Islet of Langerhans (tissue), 1 donor: Measurements from ENCODE around the gene PRKCD.

Source experiments
- FAIRE-seq: peaks from one replicate; lab custom pipeline; 2011; peaks lifted over from hg19 to GRCh38; lab: Jason Lieb, UNC

PRKCD gene

DNA sequence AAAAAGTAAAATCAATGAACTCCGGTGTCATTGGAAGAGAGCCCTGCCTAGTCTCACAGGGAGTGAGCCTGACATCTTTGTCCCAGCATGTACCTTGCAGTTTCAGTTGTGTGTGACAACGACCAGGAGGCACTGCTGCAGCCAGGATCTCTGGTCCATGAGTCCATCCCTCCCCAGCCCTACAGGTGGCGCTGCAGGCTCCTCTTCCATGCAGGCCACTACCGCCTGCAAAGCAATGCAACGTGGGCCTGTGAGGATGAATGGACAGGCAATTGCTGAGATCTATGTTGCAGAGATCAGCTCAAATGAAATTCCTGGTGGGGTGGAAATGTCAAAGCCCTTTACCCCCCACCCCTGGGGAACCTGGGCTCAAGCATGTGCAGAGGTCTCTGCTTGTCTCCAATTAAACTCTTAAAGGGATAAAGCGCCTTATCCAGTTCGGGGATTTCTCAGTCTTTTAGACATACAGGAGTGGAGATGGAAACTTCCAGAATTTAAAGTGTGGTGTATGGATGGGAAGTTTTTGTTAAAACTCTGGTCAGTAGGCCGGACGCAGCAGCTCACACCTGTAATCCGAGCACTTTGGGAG, 59.0 kb downstream of the PRKCD start:
- FAIRE-seq: no peak

DNA sequence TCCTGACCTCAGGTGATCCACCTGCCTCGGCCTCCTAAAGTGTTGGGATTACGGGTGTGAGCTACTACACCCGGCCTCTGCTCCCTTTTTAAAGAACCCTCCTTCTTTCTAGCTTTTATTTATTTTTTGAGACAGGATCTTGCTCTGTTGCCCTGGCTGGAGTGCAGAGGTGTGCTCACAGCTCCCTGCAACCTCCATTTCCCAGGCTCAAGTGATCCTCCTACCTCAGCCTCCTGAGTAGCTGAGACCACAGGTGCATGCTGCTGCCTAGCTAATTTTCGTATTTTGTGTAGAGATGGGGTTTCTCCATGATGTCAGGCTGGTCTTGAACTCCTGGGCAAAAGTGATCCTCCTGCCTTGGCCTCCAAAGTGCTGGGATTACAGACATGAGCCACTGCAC, 60.3 kb downstream of the PRKCD start:
- no peak for FAIRE-seq

DNA sequence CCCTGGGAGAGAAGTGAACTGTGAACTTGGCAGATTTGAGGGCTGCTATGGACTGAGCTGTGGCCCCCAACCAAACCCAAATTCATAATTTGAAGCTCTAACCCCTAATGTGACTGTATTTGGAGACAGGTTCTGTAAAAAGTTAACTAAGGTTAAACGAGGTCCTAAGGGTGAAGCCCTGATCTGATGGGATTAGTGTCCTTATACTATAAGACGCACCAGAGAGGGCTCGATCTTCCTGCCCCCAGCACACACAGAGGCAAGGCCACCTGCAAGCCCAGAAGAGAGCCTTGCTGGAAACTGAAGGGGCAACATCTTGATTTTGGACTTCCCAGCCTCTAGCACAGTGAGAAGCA, 60.8 kb downstream of the PRKCD start:
- no peak for FAIRE-seq

DNA sequence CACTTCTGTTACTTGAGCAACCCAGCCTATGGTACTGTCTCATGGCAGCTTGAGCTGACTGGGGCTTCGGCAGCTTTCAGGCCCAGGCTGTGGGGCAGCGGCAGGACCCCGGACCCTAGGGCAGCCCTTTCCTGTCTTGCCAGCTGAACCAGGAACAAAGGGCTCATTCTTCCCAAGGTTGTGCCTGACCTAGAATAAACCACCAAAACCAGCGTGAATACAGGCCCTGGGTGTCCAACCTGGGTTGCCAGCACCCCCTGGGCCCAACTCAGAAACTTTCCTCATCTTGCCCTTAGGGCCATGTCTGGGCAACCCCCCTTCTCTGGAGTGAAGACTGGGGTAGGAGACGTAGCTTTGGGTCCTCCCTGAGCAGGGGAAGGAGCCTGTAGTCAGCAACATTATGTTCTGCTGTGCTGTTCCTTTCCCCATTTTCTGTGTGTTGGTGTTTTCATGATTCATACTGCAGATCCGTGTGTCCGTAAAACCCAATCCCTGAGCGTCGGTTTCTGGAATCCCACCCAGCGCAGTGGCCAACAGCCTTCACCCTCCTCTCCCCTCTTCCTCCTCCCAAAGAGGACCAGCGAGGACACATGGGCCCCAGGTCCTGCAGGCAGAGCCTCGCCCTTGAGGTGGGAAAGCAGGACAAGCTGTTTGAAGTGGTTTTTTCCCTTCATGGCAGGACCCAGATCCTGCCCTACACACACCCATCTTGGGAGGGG, 61.3 kb downstream of the PRKCD start:
- no peak for FAIRE-seq

DNA sequence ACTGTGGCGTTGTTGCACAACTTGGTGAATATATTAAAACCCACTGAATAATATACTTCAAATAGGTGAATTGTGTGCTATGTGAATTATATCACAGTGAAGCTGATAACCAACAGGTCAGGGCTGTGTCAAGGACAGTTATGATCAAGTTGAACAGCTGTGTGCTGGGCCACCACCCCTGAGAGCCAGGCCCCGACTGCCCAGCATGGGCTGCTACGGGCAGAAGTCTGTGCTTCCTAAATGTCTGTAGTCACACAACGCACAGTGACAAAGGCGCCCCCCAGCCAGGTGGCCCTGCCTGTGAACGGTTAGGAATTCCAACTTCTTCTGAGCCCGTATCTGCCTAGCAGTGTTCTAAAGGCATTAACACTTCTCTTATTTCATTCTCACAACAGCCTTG, 62.0 kb downstream of the PRKCD start:
- no peak for FAIRE-seq

DNA sequence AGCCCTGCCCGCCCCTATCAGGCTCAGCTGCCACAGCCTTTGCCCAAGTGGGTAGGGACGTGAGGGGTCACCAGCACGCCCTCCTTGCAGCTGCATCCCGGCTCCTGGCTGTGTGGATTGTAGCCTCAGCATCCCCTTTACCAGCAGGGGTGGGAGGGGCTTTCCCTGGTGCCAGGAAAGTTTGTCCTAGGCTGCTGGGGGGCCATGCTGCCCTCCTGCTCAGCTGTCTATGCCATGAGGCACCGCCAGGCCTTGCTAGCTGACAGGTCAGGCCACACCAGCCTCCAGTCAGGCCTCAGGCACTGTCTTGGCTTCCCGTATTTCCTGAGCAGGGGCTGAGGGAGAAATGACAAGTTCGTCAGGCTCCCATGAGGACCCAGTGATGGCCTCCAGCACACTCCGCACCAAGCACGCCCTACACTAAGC, 62.5 kb downstream of the PRKCD start:
- FAIRE-seq: no peak

DNA sequence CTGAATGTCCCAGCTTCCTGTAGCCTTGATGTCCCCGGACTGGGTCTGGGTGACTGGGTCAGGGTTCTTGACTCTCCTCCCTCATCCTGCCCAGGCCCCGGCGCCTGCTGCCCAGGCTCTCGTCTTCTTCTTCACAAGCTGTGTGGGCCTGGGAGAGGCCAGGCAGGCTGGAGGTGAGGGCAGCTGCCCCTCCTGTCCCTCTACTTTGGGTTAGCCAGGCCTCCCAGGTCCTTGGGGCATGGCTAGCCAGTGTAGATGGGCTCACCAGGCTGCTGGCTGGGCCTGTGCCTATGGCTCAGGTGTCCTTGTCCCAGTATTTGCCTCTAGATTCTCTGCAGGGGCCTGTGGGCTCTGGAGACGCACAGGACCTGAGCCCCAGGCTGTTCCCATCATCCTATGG, 63.0 kb downstream of the PRKCD start:
- FAIRE-seq: no peak

DNA sequence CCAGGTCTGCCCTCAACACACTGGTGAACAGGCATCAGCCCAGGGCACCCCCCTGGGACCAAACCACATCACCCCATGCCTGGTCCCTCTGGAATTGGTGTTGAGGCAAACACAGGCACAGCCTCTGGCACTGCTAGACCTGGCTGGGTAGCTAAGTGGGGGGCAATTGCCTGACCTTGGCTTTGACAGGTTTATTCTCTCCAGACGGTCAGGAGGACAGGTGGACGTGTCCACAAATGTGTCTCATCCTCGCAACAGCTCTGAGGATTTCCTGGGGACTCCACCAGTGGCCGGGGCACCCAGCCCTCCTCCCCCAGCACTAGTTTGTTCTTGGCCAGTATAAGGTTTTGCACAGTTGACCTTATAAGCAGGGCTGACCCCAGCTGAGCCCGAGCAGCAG, 63.5 kb downstream of the PRKCD start:
- FAIRE-seq: no peak

DNA sequence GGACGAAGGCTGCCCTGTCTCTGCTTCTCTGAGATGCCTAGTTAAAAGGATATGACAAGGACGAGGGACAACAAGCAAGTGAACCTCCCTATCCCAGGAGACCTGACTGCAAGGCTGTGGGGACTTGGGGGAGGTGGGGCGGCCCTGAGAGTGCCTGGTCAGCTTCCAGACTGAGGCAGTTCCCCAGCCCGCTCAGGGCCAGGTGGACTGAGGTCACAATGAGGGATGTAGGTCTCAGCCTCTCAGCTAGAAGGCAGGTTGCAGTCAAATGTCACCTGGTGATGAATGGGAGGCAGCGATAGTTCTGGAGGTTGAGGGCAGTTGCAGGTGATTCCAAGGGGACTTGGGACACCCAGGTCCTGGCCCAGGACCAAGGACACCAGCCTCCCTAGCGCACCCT, 64.2 kb downstream of the PRKCD start:
- no peak for FAIRE-seq

DNA sequence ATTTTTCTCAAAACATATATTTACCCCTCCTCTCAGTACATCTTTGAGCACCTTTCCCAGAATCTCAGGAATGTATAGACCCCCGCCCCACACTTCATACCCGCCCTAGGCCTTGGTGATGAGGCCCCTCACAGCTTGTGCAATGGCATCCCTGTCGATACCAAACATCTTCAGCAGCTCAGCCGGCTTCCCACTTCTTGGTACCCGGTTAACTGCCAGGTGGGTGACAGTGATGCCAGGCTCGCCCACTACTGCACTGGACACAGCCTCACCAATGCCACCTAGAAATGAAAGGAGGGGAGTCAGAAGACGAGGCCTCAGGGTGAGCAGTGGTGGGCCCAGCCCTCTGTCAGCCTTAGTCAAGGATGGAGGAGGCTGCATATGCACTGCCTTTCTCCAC, 64.6 kb downstream of the PRKCD start:
- no peak for FAIRE-seq

DNA sequence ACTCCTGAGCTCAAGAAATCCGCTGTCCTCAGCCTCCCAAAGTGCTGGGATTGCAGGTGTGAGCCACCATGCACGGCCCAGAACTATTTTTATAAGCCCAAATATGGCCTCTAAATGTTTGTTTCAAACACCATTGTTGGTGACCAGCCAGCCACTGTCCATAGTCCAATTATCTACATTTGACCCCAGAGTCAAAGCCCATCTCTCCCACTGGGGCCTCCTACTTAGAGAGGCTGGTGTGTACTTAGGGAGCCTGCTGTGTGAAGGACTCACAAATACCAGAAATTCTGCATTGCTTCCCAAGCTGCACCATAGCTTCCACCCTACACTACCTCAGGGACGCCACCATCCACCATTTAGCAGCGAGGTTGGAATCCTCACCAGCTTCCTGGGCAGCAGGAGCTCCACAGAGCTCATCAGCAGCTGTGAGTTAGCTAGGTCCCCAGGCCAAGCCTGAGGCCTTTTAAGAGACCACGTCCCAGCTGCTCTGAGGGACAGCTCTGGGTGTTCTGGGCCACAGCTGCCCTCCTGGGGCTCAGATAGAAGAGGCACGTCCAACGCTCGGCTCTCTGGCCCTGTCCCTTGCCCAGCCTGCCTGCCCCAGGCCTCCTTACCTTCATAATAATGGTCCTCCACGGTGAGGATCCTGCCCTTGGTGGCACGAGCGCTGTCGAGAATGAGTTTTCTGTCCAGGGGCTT, 65.3 kb downstream of the PRKCD start:
- no peak for FAIRE-seq

DNA sequence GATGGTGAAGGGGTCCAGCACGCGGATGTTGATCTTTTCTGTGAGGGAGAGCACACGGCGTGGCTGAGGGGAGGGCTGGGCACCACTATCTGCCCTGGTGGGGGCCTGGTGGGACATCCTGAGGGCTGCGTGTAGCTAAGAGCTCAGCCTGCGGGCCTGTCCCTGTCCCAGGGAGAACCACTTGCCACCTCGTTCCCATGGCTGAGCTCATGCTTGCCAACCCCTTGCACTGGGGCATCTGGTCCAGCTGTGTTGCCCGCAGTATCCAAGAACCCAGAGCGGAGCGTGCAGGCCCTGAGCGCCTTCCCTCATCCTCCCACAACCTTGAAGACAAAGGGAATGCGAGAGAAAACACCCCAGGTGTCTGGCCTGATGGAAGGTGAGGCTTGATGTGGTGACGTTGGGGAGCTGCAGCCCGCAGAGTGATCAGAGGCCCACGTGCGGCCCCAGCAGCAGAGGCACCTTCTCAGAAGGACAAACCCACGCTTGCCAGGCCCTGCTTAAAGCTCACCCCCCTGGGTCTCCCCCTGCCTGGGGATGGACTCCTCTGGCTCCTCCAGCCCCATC, 65.9 kb downstream of the PRKCD start:
- no peak for FAIRE-seq

DNA sequence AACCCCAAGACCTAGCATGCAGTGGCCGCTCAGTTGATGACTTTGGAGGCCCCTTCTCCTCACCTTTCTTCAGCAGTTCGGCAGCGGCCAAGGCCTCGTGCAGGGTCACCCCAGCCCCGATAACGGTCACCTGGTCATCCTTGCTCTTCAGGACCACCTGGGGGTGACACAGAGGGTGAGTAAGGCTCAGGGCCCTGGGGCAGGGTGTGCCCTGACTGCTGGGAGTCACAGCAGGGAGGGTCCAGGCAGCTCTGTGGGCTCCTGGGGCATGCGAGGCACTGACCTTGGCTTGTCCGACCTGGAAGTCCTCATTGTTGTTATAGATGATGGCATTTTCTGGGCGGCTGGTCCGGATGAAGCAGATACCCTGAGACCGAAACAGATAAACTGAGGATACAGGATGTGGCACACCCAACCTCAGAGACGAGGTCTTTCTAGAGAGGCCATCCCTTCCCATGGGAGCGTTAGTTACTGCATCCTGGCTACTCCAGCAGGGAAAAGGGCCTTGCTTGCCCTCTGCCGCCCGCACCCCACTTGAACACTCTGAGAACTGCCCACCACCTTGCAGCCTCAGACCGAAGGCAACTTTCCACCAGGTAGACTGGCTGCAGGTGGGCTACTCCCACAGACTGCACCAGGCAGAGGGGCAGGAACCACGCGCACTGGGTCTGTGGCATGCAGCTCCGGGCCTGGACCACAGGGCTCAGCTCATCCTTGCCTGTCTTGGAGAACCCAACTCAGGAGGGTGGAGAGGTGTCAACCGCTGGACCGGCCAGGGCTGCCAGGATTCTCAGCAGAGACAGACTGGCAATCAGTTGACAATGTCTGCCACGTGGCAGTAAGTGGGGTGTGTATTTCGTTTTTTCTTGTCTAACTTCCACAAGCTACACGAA, 67.2 kb downstream of the PRKCD start:
- FAIRE-seq: no peak

DNA sequence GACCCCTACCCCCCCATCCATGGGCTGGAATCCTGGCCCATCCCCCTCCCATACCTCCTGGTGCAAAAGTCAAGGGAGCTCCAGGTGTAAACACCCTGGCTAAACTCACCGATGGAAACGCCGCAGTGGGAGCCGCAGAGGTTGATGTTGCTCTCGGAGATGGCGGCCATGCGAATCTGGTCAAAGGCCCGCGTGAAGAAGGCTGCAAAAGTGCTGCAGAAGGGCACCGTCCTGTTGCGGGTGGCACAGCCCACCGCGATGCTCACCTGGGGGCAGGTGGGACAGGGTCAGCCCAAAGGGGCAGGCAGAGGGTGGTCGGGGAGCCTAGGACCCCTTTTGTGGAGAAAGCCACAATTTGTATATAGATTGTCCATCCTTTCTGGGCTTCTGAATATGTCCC, 68.2 kb downstream of the PRKCD start:
- FAIRE-seq: no peak

DNA sequence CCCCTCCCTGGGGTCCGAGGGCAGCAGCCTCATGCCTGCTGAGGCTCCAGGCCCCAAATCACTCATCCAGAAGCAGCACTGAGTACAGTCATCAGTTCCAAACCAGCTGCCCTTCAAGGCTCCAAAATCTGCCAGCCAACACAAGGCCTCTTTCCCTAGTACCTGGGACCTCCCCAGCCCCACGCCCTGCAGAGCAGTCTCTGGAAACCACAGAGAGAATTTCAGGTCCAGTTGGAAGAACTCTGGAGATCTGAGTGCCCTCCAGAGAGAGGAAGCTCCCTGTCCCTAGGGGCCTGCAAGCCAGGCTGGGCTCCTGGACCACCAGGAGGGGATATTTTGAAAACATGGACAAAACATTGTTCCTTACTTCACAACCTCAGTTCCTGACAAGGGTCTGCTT, 68.6 kb downstream of the PRKCD start:
- FAIRE-seq: no peak

DNA sequence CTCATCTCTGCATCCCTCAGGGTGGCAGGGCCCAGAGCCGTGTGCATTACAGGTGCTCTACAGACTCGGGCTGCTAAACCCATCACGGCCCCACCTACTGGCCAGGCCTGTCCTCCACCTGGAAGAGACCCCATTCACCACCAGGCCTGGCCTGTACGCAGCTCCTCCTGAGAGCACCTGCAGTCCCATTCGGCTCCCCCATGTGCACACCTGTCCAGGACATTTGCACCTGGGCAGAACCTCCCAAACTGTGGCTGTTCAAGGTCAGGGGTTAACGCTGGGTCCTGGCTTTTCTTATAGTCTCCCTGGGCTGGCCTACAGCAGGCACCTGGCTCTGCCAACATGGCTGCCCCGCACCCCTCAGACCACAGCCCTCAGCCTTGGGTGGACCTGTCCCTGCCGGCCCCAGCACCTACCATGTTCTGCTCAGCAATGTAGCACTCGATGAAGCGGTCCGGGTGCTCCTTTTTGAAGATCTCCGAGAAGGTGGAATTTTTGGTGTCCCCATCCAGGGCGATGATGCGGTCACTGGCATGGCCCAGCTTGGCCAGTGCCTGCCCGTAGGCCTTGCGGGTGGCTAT, 69.1 kb downstream of the PRKCD start:
- no peak for FAIRE-seq

DNA sequence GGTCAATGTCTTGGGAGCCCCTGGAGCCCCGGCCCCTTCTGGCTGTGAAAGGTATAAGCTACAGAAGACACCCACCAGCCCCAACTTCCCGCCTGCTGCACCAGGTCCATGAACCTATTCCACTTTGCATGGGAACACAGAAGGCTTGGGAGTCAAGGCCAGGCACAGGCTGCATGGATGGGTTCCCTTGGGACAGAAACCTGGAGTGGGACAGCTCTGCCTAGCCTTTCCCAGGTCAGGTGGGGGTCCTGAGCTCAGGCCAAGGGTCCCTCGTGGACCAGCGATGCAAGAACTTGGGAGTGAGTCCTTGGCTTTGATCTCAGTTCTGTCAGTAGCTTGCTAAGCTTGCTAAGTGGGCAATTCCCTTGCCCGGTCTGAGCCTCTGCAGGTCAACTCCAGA, 69.8 kb downstream of the PRKCD start:
- FAIRE-seq: no peak

DNA sequence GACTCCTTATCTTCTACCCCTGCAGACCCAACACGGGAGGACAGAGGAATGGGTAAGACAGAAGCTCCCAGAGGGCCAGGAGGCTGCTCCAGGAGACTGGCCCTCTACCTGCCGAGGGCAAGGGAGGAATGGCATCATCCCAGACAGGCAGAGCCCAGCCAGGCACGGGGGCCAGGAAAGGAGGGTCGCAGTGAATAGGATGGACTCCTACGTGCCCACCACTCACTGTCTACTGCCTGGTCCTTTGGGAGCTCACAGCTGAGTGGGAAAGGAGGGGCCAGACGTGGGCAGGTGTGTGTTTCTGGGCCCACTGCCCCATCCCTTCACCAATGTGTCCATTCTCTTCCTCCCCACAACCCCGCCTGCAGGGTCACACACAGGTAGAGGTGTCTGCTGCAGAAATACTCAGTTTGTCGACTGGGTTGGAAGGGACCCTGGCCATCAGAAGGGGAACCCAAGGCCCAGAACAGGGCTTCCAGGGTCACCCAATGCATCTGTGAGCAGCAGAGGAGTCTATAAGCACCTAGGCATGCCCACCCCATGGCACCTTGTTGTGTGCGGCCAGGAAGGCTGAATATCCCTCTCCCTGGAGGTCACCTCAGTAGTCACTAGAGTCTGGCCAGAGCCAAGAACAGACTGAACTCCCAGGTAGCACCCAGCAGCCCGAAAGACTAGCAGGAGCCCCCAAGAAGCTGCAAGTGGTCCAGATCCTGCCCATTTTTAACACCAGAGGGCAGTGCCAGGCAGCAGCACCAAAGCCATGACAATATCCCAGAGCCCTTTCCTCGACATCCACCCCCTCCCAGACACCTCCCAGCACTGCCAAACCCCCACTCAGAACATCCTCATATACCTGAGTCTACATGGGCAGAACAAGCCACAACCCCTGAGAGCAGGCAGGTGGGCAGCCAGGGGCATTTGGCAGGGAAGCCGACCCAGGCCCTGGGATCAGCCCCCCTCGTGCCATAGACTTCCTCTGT, 70.8 kb downstream of the PRKCD start:
- FAIRE-seq: no peak

DNA sequence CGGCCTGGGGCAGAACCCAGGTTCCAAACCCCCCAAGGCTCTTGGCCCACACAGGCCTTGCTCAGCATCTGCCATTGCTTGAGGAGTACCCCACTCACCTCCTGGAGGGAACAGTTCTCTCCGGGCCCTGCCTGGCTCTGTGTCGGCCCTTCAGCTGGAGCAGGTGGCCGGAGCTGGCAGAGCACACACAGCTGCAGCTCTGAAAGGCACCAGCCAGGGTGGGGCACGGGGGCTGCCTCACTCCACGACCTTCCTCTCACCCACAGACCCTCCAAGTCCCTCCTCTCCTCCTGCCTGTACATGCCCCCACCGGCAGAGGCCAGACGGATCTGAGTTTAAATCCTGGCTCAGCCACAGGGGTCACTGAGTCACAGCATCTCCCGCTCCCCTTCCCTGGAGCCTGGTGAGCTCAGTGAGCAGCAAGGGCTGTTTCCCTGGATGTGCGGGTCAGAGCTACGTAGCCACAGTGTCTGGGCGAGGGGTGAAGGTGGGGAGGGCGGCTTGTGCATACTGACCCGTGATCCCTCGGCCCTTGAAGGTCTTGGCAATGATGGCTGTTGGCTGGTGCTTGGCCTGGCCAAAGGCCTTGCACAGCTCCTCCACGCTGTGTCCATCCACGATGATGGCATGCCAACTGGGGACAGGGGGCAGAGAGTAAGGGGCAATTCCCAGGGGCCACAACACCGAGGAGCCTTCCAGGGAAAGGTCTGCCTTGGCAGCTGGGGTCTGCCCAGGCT, 71.8 kb downstream of the PRKCD start:
- no peak for FAIRE-seq
